Endothelial cell (in vitro differentiated cells): ENCODE data around the gene LBX2. TPM values are rescaled to one million over a fixed set of nuclear protein-coding genes. Genes with fewer than 3 reads are reported as not detected.

Experiments used
- DNase-seq: peaks from one replicate; pipeline ENCODE4 v3.0.0; 2021; ENCODE audit warnings: low spot score
- H3K27ac Mint-ChIP-seq: one replicate; pipeline ENCODE4 v1.8.0; 2021; ENCODE audit warnings: mixed read lengths, inconsistent platforms; ENCODE audit not compliant: unreplicated experiment
- H3K27me3 Mint-ChIP-seq: one replicate; pipeline ENCODE4 v1.8.0; 2021; ENCODE audit warnings: mild to moderate bottlenecking, moderate library complexity, mixed read lengths, inconsistent platforms; ENCODE audit not compliant: unreplicated experiment
- H3K36me3 Mint-ChIP-seq: one replicate; pipeline ENCODE4 v1.8.0; 2021; ENCODE audit warnings: mild to moderate bottlenecking, low read depth, mixed read lengths, inconsistent platforms; ENCODE audit not compliant: unreplicated experiment
- H3K4me1 Mint-ChIP-seq: one replicate; pipeline ENCODE4 v1.8.0; 2021; ENCODE audit warnings: mild to moderate bottlenecking, mixed read lengths, inconsistent platforms; ENCODE audit not compliant: unreplicated experiment
- H3K4me3 Mint-ChIP-seq: one replicate; pipeline ENCODE4 v1.8.0; 2021; ENCODE audit warnings: mild to moderate bottlenecking, mixed read lengths, inconsistent platforms; ENCODE audit not compliant: unreplicated experiment
- H3K9me3 Mint-ChIP-seq: one replicate; pipeline ENCODE4 v1.8.0; 2021; ENCODE audit warnings: mixed read lengths, inconsistent platforms; ENCODE audit not compliant: unreplicated experiment
- total RNA-seq: library from RNA; stranded (reverse); fragmentation: NEBNext Ultra II Directional; extraction: Animal tissue kit (Norgen Biotek cat#: 25700); gene quantifications from one replicate; pipeline ENCODE4 v1.2.1, GENCODE V29; 2021; ENCODE audit not compliant: unreplicated experiment
- TF ChIP-seq, protein P1 (sequence below): fragments of 200-600 bp; sonication (generic); IDR thresholded peaks from one replicate; pipeline ENCODE4 v1.5.0; 2021; ENCODE audit warnings: antibody characterized with exemption; ENCODE audit not compliant: unreplicated experiment

LBX2 gene
- total RNA-seq, 1 donor from 2014 or later: not detected

DNA sequence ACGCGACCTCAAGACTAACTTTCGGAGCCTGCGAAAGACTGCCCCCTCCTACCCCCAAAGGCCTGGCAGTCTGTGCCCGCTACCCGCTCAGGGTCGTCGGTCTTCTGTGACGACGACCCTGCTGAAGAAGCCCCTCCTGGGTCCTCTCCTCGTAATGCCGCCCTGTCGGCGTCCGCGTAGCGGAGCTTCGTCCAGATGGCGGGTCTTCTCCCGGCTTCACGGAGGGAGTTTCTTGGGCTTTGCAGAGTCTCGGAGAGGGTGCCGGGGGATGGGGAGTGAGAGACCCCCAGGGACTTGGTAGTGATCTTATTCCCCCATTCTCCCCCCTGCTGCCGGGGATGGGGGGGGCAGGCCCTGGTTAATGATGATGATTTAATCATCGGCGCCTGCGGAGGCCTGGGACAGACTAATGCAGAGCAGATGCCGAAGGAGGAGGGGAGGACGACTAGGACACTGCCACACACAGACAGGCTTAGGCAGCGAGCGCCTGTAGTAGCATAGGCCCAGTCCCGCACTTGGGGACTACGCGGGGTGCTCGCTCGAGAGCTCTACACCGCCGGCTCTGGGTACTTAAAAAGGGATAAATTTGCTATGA is 8.6 kb upstream of the LBX2 start:
- peak overlapping the region; percentile 100 for H3K27ac Mint-ChIP-seq
- peak; percentile 25 for DNase-seq
- peaks cover 16% of the 10 kb centered on the region for H3K36me3 Mint-ChIP-seq
- peak overlapping the region; percentile 100 for H3K4me3 Mint-ChIP-seq
- TF ChIP-seq, protein P1, sequence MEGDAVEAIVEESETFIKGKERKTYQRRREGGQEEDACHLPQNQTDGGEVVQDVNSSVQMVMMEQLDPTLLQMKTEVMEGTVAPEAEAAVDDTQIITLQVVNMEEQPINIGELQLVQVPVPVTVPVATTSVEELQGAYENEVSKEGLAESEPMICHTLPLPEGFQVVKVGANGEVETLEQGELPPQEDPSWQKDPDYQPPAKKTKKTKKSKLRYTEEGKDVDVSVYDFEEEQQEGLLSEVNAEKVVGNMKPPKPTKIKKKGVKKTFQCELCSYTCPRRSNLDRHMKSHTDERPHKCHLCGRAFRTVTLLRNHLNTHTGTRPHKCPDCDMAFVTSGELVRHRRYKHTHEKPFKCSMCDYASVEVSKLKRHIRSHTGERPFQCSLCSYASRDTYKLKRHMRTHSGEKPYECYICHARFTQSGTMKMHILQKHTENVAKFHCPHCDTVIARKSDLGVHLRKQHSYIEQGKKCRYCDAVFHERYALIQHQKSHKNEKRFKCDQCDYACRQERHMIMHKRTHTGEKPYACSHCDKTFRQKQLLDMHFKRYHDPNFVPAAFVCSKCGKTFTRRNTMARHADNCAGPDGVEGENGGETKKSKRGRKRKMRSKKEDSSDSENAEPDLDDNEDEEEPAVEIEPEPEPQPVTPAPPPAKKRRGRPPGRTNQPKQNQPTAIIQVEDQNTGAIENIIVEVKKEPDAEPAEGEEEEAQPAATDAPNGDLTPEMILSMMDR: no peak
- no peaks in the 10 kb centered on the region for H3K9me3 Mint-ChIP-seq
- H3K4me1 Mint-ChIP-seq: peaks cover 30% of the 10 kb centered on the region
- peaks cover 37% of the 10 kb centered on the region for H3K27me3 Mint-ChIP-seq

DNA sequence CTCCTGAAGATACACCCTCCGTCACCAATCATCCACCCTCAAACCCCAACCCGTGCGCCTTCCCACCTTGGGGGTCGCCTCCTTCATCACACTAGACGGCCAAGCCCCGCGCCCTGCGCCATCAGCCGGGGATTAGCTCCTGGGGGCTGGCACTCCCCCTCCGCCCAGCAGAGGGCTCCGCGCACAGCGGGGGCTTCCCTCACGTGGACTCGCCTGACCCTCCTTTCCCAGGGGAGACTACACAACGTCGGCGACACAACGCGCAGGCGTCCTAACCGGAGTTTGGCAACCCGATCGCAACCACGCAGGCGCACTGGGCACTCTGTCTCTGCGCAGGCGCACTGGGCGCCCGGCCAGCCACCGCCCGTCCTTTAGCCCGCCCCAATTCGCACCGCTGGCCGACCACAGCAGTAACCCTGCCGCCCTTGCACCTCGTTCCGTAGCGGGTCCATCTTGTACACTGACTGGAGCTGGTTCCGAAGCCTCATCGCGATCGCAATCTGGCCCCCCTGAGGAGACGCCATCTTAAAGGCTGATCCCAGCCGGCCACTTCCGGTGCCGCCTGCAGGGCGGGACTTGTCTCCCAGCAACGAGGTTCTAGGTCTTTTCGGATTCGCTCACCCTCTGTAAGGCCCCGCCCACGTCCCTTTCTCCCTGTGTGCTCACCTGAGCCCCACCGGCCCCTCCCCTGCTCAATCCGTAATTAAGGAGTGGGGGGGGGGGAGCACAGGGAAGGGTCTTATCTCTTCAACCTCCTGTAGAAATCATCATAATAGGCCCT is 7.9 kb upstream of the LBX2 start, which contains the start of gene PCGF1:
Gene PCGF1, minus strand, starts transcription at position 551 of the 781 bp plus-strand sequence. Its CDS starts 27 bp downstream, at position 524.
- peaks cover 34% of the 10 kb centered on the region for H3K27me3 Mint-ChIP-seq
- DNase-seq: peak; percentile 95
- H3K36me3 Mint-ChIP-seq: peaks cover 13% of the 10 kb centered on the region
- H3K27ac Mint-ChIP-seq: peak within 1 kb of the TSS; percentile 100
- H3K9me3 Mint-ChIP-seq: no peaks in the 10 kb centered on the region
- H3K4me1 Mint-ChIP-seq: peaks cover 27% of the 10 kb centered on the region
- TF ChIP-seq, protein P1: peak; percentile 32
- peak within 1 kb of the TSS; percentile 100 for H3K4me3 Mint-ChIP-seq

DNA sequence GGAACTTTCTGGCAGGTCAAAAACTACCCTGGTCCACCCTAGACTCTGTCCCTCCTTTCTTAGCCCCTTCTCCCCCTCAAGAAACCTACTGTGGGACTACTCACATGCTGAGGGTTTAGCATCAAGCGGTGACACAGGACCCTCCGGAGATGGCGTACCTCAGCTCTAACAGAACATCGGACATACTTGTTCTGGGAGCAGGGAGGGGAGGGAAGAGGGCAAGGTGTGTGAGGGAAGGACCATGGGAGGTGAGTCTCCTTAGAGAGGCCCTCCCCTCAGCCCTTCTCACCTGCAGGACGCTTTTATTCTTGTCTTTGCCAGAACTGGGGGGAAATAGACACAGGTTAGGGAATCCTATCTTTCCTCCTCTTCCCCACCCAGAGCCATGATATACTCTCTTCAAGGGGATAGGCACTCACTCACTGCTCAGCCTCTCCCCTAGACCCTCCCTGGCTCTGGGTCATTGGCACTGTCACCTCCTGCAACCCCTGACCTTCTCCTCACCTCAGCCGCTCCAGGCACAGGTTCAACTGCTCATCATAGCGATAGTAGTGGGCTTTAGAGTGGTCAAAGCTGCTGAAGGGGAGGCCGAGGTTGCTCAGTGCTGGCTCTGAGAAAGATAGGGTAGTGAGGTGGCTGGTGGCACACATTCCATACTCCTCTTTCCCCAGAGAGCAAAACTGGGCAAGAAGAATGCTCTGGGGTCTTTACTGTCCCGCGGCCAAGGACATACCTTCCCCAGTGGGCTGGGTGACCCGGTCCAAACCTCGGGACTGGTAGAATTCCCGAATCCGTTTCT is 6.2 kb upstream of the LBX2 start:
- TF ChIP-seq, protein P1: no peak
- Mint-ChIP-seq H3K27ac (no peak overlapping the region), H3K36me3 (peaks cover 13% of the 10 kb centered on the region), H3K4me3 (no peak overlapping the region), H3K27me3 (peaks cover 34% of the 10 kb centered on the region), H3K9me3 (no peaks in the 10 kb centered on the region), H3K4me1 (peaks cover 27% of the 10 kb centered on the region)
- no peak for DNase-seq

DNA sequence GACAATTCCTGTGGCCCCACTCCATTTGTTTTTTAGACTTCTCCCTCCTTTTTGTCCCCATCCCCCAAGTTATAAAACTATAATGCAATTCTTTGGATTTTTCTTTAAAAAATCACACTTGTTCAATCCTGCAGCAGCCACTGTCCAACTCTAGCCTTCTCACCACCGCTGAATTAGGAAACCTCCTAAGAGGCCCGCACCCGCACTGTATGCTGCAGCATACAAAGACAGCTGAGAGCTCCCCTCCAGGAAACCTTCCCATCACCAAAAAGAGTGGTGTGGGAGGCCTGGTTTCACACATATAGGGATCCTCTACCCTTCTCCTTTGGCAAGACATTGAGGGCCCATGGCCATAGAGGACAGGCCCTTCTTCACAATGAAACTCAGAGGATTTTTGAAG is 5.2 kb upstream of the LBX2 start:
- peaks cover 19% of the 10 kb centered on the region for H3K4me1 Mint-ChIP-seq
- TF ChIP-seq, protein P1: no peak

More for the DNA sequence above, 5.2 kb upstream of the LBX2 start:
- Mint-ChIP-seq H3K27ac (no peak overlapping the region), H3K9me3 (no peaks in the 10 kb centered on the region), H3K4me3 (peak overlapping the region; percentile 29), H3K27me3 (peaks cover 41% of the 10 kb centered on the region), H3K36me3 (peaks cover 13% of the 10 kb centered on the region)
- DNase-seq: no peak
